ENCODE results near the gene HOXB2.
"Not testable (repeated sequence)": the region's sequence is repeated elsewhere in the genome, so short reads cannot be mapped to it uniquely, and the experiment has no call there.

HOXB2 gene

GRCh38 chr17:48514477-48514876 lies 30.4 kb downstream of the HOXB2 start:
- DNase-seq (ENCODE audit: low spot score), result no peak

GRCh38 chr17:48513666-48514455 lies 31.0 kb downstream of the HOXB2 start:
- DNase-seq (ENCODE audit: low spot score), result no peak

- DNase-seq (ENCODE audit: low spot score), result no peak
Measured at GRCh38 chr17:48513097-48513496, 31.8 kb downstream of the HOXB2 start.

- DNase-seq (ENCODE audit: low spot score), result no peak
Measured at GRCh38 chr17:48510761-48511604, 33.9 kb downstream of the HOXB2 start.

GRCh38 chr17:48510381-48510760 lies 34.5 kb downstream of the HOXB2 start:
- DNase-seq (ENCODE audit: low spot score), result no peak

GRCh38 chr17:48509708-48510107 lies 35.2 kb downstream of the HOXB2 start:
- not testable (repeated sequence) for DNase-seq (ENCODE audit: low spot score)

GRCh38 chr17:48506246-48506645 lies 38.7 kb downstream of the HOXB2 start:
- DNase-seq (ENCODE audit: low spot score), result no peak

- DNase-seq (ENCODE audit: low spot score), result no peak
Measured at GRCh38 chr17:48505788-48506187, 39.1 kb downstream of the HOXB2 start.

- no peak for DNase-seq (ENCODE audit: low spot score)
Measured at GRCh38 chr17:48504953-48505352, 40.0 kb downstream of the HOXB2 start.

- no peak for DNase-seq (ENCODE audit: low spot score)
Measured at GRCh38 chr17:48503747-48504146, 41.2 kb downstream of the HOXB2 start.

GRCh38 chr17:48502901-48503300 lies 42.0 kb downstream of the HOXB2 start:
- no peak for DNase-seq (ENCODE audit: low spot score)

- no peak for DNase-seq (ENCODE audit: low spot score)
Measured at GRCh38 chr17:48502312-48502711, 42.6 kb downstream of the HOXB2 start.

GRCh38 chr17:48500435-48501426 lies 44.2 kb downstream of the HOXB2 start:
- no peak for DNase-seq (ENCODE audit: low spot score)

- no peak for DNase-seq (ENCODE audit: low spot score)
Measured at GRCh38 chr17:48499735-48500434, 45.0 kb downstream of the HOXB2 start.

- DNase-seq (ENCODE audit: low spot score), result no peak
Measured at GRCh38 chr17:48499248-48499647, 45.7 kb downstream of the HOXB2 start.

- DNase-seq (ENCODE audit: low spot score), result no peak
Measured at GRCh38 chr17:48498164-48498850, 46.6 kb downstream of the HOXB2 start.

- no peak for DNase-seq (ENCODE audit: low spot score)
Measured at GRCh38 chr17:48497103-48497502, 47.8 kb downstream of the HOXB2 start.

- no peak for DNase-seq (ENCODE audit: low spot score)
Measured at GRCh38 chr17:48494335-48494734, 50.6 kb downstream of the HOXB2 start.

All from globus pallidus (tissue), 1 donor.